NB4 (cell line): ENCODE data around the gene PIK3C2G.

Experiments
- DNase-seq: peaks from one replicate; pipeline ENCODE4 v3.0.0; 2010; ENCODE audit warnings: low read depth
- H3K4me3 ChIP-seq: one replicate; pipeline ENCODE4 v1.5.1; 2011; ENCODE audit warnings: mild to moderate bottlenecking, low read depth, low read length, moderate library complexity
- CTCF ChIP-seq: IDR thresholded peaks from one replicate; pipeline ENCODE4 v1.5.1; 2012; ENCODE audit warnings: low read depth, low read length
- MAX ChIP-seq: IDR thresholded peaks from 2 replicates; pipeline ENCODE4 v1.6.1; 2011; ENCODE audit warnings: low read depth, low read length
- MYC ChIP-seq: IDR thresholded peaks from 2 replicates; pipeline ENCODE4 v1.6.1; 2011; ENCODE audit warnings: low read depth, low read length
- POLR2A ChIP-seq: IDR thresholded peaks from 2 replicates; pipeline ENCODE4 v1.6.1; 2011; ENCODE audit warnings: mild to moderate bottlenecking; ENCODE audit not compliant: insufficient read length; ENCODE audit errors: extremely low read depth

Gene PIK3C2G

GRCh38 chr12:18580291-18580690 is 319.0 kb downstream of the PIK3C2G start:
- H3K4me3 ChIP-seq: no peak overlapping the region
- TF ChIP-seq MYC: no peak
- no peak for TF ChIP-seq MAX
- no peak for TF ChIP-seq POLR2A
- no peak for TF ChIP-seq CTCF
- DNase-seq: no peak

DNA sequence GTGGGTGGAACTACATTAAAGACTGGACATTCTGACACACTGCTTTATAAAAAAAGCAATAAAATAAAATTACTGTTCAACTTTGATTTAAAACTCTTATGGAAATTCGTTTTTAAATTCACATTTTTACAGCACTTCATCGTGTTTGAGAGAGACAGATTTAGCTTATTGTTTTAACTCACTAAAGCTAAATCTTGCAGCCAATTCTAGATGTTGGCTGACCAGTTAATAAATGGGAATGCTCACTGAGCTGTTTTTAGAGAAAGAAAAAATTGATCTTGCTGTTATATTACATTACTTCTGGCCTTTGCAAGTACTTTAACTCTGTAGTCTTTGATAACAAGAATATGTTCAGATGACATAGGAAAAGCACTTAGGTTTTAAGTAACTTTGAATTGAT is 319.4 kb downstream of the PIK3C2G start:
- DNase-seq: no peak
- TF ChIP-seq MYC (no peak), MAX (no peak), CTCF (no peak), POLR2A (no peak)
- no peak overlapping the region for H3K4me3 ChIP-seq

DNA sequence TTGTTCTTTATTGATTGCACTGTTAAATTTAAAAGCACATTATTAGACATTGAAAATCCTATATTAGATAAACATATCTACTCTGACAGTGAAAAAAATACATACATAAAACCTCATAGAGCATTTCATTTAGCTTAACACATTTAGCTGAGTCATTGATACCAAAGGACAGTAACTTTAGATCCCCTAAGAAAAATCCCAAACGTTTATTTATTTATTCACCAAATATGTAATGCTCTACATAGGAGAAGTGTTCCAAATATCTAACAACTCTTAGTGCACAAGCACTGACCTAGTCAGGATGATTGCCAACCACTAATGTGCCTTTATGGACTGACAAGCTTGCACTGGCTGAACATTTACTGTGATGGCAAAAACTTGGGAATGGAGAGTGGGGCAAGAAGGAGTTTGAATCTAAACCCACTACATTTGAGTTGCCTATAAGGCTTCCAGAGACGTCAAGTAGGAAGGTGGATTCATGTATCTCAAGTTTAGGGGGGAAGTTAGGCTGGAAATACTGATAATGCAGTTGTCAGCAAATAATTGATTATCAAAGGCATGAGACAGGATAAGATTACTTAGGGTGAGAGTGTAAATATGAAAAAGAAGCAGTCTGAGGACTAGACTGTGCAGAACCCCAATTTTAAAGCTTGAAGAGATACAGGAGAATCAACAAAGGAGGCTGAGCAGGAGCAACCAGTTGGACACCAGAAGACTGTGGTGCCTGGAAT is 320.1 kb downstream of the PIK3C2G start:
- no peak for DNase-seq
- H3K4me3 ChIP-seq: no peak overlapping the region
- TF ChIP-seq CTCF: no peak
- TF ChIP-seq MYC: no peak
- no peak for TF ChIP-seq POLR2A
- no peak for TF ChIP-seq MAX

DNA sequence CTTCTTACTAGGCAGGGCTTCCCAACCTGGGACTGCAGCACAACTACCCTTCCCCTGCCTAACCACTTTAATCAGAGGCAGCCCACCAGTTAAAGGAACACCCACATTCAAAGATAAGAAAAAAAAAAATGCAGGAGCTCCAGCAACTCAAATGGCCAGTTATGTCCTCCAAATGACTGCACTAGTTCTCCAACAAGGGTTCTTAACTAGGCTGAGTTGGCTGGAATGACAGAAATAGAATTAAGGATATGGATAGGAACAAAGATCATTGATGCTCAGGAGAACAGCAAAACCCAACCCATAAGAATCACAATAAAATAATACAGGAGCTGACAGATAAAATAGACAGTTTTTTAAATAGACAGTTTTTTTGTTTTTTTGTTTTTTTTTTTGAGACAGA is 322.3 kb downstream of the PIK3C2G start:
- TF ChIP-seq MYC (no peak), MAX (no peak), POLR2A (no peak), CTCF (no peak)
- no peak overlapping the region for H3K4me3 ChIP-seq
- DNase-seq: no peak

DNA sequence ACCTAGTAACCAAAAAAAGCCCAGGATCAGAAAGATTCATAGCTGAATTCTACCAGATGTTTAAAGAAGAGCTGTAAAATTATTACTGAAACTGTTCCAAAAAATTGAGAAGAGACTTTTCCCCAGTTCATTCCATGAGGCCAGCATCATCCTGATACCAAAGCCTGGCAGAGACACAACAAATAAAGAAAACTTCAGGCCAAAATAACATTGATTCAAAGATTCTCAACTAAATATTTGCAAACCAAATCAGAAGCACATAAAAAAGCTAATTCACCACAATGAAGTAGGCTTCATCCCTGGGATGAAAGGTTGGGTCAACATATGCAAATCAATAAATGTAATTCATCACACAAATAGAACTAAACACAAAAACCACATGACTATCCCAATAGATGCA is 325.3 kb downstream of the PIK3C2G start:
- H3K4me3 ChIP-seq: no peak overlapping the region
- DNase-seq: no peak
- no peak for TF ChIP-seq MAX
- no peak for TF ChIP-seq MYC
- TF ChIP-seq POLR2A: no peak
- no peak for TF ChIP-seq CTCF
